ENCODE results near the gene PORCN.

The PORCN gene

DNA sequence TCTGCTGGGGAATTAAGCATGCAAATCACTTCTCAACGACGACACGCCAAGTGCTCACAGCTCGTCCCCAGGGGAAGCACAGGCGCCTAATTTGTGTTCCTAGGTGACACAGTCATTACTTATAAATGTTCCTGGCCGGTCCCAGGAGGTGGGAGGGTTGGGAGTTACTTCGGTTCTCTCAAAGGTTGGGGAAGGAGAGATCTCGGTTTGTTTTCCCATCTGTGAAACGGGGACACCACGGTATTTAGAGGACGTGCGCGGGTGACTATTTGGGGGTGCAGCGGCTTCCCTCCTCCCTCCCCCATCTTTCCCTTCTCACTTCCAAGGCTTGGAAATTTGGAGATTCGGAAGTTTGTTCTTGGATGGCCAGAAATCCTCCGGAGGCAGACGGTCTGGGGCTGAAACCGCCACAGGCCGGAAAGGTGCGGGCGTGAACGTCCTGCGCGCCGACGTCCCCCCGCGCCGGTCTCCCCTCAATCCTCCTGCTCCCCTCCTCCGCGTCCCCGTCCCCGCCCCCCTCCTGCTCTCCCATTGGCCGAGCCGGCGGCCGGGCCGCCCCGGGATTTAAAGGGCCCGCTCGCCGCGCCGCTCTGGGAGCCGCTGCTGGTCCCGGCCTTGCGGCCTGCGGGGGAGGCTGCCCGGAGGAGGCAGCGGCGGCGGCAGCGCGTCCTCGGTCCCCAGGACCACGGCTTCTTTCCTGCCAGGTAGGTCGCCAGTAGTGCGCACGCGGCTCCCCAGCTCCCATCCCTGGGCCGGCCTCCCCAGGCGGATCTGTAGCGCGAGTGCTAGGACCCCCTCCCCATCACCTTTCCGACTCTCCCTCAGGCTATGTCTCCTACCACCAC, at the start of gene PORCN:
TSS of gene PORCN (plus strand) at position 593 of the 845 bp plus-strand sequence. CDS start 829 bp downstream, outside the sequence.
- DNase-seq (ENCODE audit: low spot score), result peak; percentile 73

DNA sequence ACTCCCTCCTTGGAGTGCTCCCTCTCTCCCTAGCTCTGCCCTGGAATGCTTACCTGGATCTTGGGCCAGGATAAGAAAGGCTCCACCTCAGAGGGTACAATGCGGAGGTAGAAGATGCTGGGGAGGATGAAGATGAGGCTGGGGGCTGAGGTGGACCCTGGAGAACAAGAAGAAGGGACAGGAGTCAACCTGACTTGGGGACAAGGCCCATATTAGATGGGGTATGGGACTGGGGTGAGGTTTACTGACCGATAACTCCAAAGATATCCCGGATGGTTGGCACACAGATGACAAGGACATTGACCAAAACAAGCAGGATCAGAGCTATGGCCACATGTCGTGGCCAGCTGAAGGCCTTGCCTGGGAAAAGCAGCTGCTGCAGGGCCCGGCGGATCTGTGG, 49.3 kb upstream of the PORCN start:
- DNase-seq (ENCODE audit: low spot score), result no peak

DNA sequence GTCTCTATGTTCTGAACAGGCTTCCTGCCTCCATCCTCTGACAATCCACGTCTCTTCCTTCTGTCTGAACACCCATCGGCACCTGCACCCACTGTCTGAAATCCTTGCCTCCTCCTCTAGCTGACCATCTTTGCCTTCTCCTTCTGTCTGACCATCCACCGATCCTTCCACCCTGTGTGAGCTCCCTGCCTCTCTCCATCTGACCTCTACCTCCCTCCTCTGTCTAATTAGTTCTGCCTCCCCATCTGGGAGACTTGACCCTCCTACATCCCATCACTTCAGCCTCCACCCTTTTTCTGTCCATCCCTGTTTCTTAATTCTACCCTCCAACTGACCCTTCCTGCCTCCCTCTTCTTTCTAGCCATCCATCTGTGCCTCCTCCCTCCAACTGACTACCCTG, 48.8 kb upstream of the PORCN start:
- DNase-seq (ENCODE audit: low spot score), result no peak

DNA sequence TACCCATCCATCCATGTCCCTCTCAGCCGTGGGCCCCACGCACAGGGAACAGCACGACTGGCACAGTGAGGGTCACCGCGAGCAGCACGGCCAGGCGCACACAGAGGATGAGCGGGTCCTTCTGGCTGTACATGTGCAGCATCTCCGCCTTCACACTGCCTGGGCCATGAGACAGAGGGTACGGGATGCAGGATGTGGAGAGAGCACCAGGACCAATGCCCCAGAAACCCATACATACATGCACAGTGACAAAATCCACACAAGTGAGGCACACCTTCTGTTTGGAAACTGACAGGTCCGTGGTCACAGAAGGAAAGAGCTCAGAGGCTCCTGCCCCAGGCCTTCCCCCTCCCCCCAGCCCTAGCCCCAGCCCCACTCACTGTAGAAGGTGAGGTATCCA, 48.2 kb upstream of the PORCN start:
- DNase-seq (ENCODE audit: low spot score), result no peak

- no peak for DNase-seq (ENCODE audit: low spot score)
Measured at GRCh38 chrX:48461830-48462229, 47.0 kb upstream of the PORCN start.

- DNase-seq (ENCODE audit: low spot score), result no peak
Measured at GRCh38 chrX:48465336-48465933, 43.4 kb upstream of the PORCN start.

GRCh38 chrX:48466696-48467095, 42.1 kb upstream of the PORCN start:
- DNase-seq (ENCODE audit: low spot score), result no peak

DNA sequence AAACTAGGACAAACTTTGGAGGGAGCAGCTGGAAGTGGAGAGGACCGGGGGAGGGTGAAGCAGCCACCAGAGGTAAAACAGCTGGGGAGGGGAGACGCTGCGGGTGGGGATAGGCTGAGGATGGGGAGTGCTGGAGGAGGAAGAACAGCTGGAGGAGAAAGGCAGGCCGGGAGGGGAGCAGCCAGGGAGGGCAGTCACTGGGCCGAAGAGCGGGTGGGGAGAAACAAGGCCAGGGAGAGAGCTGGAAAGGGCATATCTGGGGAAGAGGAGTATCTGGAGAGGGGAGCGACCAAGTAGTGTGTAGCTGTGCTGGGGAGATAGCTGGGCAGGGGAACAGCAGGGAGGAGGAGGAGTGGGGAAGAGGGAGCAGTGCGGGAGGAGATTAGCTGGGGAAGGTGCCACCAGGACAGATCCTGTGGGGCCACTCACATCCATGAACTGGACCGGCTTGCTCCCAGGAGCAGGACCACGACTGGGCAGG, 41.5 kb upstream of the PORCN start:
- no peak for DNase-seq (ENCODE audit: low spot score)

DNA sequence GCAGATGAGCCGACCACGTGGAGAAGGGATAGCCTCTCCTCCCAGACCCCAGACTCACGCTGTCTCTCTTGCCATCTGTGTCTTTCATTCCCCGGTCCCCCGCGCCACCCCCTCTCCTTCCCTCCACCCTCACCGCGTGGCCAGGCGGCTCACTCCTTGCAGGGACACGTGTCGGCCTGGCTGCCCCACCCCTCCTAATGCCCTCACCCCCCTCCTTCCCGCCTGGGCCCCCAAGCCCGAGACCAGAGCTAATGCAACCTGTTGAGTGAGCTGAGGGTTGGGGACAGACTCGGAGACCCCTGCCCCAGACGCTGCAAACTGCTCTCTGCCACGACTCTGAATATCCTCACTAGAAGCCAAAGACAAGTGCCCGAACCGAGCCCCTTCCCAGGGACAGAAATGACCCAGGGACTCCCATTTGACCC, 40.5 kb upstream of the PORCN start:
- DNase-seq (ENCODE audit: low spot score), result no peak

DNA sequence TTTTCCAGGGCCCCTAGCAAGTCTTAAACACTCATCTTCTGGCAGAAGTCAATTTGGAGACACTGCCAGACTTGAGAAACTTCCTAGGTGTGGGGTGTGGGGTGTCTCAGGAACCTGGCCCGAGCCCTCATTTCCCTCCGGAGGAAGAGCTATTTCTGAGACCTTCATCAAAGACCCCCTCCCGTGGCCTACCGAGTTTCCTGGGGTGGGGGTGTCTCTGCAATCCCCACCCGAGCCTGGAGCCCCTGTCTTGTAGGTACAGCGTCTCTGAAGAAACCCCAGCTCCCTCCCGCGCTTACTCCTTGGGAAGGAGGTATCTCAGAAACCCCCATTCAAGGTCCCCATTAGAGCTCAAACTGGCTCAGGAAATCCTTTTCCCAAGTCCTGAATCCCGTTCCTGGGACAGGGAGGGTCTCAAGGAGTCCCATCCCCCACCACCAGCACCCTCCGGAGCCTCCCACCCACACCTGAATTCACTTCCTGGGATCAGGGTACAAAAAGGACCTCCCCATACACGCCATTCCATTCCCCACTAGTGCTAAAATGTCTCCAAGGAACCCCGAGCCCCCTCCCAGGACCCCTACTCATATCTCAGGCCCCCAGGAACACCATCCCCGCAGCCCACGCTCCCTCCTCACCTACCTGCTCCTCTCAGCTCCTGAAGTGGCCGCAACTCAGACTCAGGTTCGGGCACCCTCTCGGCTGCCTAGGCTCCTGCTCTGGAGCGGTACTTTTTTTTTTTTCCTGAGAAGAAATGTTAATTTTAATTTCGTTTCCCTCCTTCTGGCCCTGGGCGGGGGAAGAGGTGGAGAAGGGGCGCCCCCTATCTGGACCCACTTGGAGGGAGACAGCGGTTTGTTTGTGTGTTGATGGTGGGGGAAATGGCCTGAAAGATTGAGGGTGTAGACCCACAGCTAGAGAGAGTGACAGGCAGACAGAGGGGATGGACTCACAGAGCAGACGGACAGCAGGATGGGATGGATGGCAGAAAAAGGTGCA, 39.8 kb upstream of the PORCN start:
- DNase-seq (ENCODE audit: low spot score), result no peak

- DNase-seq (ENCODE audit: low spot score), result no peak
Measured at GRCh38 chrX:48470110-48470832, 38.5 kb upstream of the PORCN start, which contains the start of gene SLC38A5. SLC38A5 (minus strand) TSS chrX:48470260; CDS start chrX:48467924, 2,336 bp downstream.

DNA sequence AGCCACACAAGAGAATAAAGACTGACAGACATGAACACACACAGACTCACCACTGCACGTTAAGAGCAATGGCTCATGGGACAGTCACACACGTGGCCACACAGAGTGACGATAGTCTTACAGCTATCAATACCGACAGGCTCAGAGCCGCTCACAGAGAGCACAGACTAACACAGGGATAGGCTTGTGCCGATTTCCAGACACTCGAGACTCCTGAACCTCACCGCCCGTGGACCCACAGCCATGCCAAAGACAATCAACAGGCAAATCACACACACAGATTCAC, 38.0 kb upstream of the PORCN start:
- no peak for DNase-seq (ENCODE audit: low spot score)

DNA sequence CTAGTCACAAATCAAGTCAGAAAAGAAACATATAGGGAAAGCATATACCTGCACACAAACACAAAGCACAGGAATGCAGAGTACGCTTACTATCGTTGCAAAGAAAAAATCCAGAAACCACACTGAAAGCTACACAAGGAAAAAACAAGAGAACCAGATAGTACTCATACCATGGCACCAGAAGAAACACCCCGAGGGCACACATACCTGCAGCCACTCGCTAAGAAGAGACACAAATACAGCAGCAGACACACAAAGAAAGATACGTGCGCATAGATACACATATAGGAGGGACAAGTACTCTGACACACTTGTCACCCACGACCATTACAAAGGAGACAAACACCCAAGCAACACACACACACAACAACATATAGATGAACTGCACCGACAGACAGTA, 37.3 kb upstream of the PORCN start:
- DNase-seq (ENCODE audit: low spot score), result no peak

DNA sequence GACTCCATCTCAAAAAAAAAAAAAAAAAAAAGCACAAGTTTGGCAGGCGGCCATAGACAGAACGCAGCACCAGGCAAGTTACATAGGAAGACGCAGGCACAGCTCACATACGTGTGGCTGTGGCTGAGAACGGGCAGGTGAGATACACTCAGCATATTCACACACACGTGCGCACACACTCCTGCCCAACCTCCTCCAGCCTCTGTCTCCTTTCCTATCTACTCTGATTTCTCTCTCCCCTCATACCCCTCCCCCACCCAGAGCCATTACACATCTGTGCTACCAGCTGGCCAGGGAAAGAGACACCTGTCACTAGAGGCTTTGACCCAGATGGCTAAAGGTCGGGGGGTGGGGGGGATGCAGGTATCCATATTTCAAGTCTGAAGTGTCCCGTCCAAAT, 36.6 kb upstream of the PORCN start:
- DNase-seq (ENCODE audit: low spot score), result no peak

DNA sequence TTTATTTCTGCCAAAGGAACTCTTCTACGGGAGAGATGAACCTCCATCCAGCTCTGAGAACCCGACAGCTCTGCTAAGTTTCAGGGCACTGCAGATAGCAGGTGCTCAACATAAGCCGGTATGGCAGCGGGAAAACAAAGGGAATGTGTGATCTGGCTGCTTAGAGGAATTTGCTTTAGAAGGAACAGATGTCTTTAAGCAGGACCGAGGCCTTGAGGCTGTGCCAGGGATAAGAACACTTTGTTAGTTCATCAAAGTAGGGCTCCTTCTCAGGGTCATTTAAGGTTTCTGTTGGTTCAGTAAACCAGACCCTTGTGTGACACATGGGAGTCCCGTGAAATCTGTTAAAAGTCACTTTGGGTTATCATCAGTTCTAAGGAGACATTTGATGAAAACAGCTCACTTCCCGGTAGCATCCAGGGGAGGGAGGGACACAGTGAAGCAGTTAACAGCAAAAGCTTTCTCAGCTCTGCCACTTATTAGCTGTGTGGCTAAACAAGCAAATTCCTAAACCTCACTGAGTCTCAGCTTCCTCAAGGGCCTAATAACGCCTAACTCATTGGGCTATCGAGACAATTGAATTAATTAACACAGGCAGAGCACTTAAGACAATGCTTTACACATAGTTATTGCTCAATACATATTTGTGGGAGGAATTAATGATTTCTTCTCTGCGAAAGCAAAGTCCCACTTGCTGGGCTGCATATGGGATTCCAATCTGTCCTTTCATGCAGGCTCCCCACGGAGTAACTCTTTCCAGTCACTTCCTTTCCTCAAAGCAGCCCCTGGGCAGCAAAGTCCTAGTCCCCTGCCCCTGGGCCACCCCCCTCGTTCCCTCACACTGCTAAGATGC, 35.7 kb upstream of the PORCN start:
- DNase-seq (ENCODE audit: low spot score), result no peak

- no peak for DNase-seq (ENCODE audit: low spot score)
Measured at GRCh38 chrX:48473704-48473990, 35.1 kb upstream of the PORCN start.

DNA sequence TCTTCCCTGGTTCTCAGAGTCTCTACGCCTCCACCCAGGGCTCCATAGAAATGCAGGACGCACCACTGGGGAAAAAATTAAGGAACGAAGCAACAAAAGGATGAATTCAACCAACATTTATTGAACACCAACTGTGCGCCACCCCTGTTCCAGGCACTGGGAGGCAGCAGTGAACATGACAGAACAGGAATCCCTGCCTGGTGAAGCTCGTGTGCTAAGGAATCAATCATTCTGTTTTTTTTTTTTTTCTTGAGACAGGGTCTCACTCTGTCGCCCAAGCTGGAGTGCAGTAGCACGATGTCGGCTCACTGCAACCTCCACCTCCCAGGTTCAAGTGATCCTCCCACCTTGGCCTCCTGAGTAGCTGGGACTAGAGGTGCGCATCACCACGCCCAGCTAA, 34.7 kb upstream of the PORCN start:
- DNase-seq (ENCODE audit: low spot score), result no peak

- no peak for DNase-seq (ENCODE audit: low spot score)
Measured at GRCh38 chrX:48474581-48474980, 34.2 kb upstream of the PORCN start.

GRCh38 chrX:48475296-48475695, 33.5 kb upstream of the PORCN start:
- no peak for DNase-seq (ENCODE audit: low spot score)

DNA sequence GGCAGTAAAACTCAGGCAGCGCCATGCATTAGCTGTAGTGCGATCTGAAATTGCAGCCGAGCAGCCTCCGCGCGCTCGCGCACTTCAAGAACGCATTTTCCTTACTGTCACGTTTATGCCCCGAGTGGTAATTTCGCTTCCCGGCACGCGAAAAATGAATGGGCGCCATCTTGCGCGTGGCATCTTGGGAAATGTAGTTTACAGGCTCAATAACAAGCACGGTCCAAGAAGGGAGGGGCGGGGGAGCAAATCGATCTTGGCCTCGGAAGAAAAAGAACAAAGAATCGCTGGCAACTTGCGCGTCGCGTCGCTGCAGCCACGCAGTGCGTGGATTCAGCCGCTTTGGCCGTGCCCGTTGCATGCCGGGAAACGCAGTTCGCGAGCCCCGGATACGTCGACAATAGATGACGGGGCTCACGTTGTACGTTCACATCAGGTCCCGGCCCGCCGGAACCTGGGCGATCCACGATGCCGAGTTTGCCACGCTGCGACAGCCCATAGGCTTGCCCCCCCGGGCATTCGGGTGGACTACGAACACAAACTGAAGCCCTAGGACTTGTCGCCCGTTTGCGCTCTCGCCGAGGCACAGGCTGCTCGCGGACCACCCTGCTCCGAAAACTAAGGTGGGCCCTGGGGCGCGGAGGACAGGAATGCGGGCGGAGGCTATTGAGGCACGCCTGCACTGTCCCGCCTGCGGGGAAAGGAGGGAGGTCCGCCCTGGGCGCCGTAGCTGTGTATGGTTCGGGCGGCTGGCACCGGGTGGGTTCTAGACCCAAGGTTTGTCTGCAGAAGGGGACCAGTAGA, 32.8 kb upstream of the PORCN start, which contains the start of gene FTSJ1:
TSS of gene FTSJ1 (plus strand) at position 426 of the 804 bp plus-strand sequence. CDS start 1,849 bp downstream, outside the sequence.
- peak; percentile 93 for DNase-seq (ENCODE audit: low spot score)

Data from globus pallidus (tissue), 1 donor.